HFFc6 (cell line): ENCODE data around the gene HOXD12. TPM values are rescaled to one million over a fixed set of nuclear protein-coding genes. Genes with fewer than 3 reads are reported as not detected.

Source experiments
- DNase-seq: peaks from one replicate; pipeline ENCODE4 v3.0.0-alpha.2; 2018
- H3K27ac Mint-ChIP-seq: 2 replicates; pipeline ENCODE4 v1.8.0; 2020; ENCODE audit warnings: mild to moderate bottlenecking, mixed read lengths
- H3K27me3 Mint-ChIP-seq: 2 replicates; pipeline ENCODE4 v1.8.0; 2021; ENCODE audit warnings: mild to moderate bottlenecking, moderate library complexity, mixed read lengths; ENCODE audit not compliant: insufficient read depth
- H3K36me3 Mint-ChIP-seq: 2 replicates; pipeline ENCODE4 v1.8.0; 2021; ENCODE audit warnings: low read depth, mixed read lengths
- H3K4me1 Mint-ChIP-seq: 2 replicates; pipeline ENCODE4 v1.8.0; 2020; ENCODE audit warnings: low read depth, mixed read lengths
- H3K4me3 Mint-ChIP-seq: 2 replicates; pipeline ENCODE4 v1.8.0; 2020; ENCODE audit warnings: mild to moderate bottlenecking, moderate library complexity, mixed read lengths
- H3K9me3 Mint-ChIP-seq: 2 replicates; pipeline ENCODE4 v1.8.0; 2020; ENCODE audit warnings: mild to moderate bottlenecking, mixed read lengths
- CTCF ChIP-seq: fragments of 200-600 bp; sonication (generic); IDR thresholded peaks from 2 replicates; pipeline ENCODE4 v1.5.0; 2021; ENCODE audit warnings: antibody characterized with exemption, mild to moderate bottlenecking
- total RNA-seq, 6 experiments: library from RNA; stranded (reverse); fragmentation: NEBNext Ultra II Directional; extraction: Animal tissue kit (Norgen Biotek cat#: 25700); gene quantifications; 2 replicates in 1 of 6; 3 replicates in 5 of 6; pipeline ENCODE4 v1.2.3, GENCODE V29; 2021

The HOXD12 gene
- total RNA-seq, 6 experiments from 2014 or later: 0.19 to 0.36 (median 0.26) TPM; not detected in 2

- H3K4me3 Mint-ChIP-seq: no peak overlapping the region
- TF ChIP-seq CTCF: no peak
- peaks cover 11% of the 10 kb centered on the region for H3K27me3 Mint-ChIP-seq
- peaks cover 40% of the 10 kb centered on the region for H3K4me1 Mint-ChIP-seq
- no peaks in the 10 kb centered on the region for H3K9me3 Mint-ChIP-seq
- no peak overlapping the region for H3K27ac Mint-ChIP-seq
- peaks cover 6% of the 10 kb centered on the region for H3K36me3 Mint-ChIP-seq
- no peak for DNase-seq
Measured at GRCh38 chr2:176107731-176108181, 8.2 kb downstream of the HOXD12 start.

- H3K4me3 Mint-ChIP-seq: peak overlapping the region; percentile 22; the same call in 1 of the 2 replicates
- DNase-seq: no peak
- peaks cover 11% of the 10 kb centered on the region for H3K27me3 Mint-ChIP-seq
Measured at GRCh38 chr2:176109192-176109901, 9.8 kb downstream of the HOXD12 start.

GRCh38 chr2:176109946-176110345 lies 10.4 kb downstream of the HOXD12 start:
- no peaks in the 10 kb centered on the region for H3K9me3 Mint-ChIP-seq
- no peak overlapping the region for H3K27ac Mint-ChIP-seq
- TF ChIP-seq CTCF: no peak
- peaks cover 6% of the 10 kb centered on the region for H3K36me3 Mint-ChIP-seq
- peaks cover 9% of the 10 kb centered on the region for H3K27me3 Mint-ChIP-seq
- H3K4me1 Mint-ChIP-seq: peaks cover 23% of the 10 kb centered on the region
- H3K4me3 Mint-ChIP-seq: no peak overlapping the region
- DNase-seq: no peak

More at GRCh38 chr2:176109192-176109901, 9.8 kb downstream of the HOXD12 start:
- Mint-ChIP-seq H3K27ac (no peak overlapping the region), H3K4me1 (peaks cover 25% of the 10 kb centered on the region), H3K36me3 (peaks cover 6% of the 10 kb centered on the region), H3K9me3 (no peaks in the 10 kb centered on the region)
- peak; percentile 24; the same call in 1 of the 2 replicates for TF ChIP-seq CTCF

- Mint-ChIP-seq H3K4me1 (peaks cover 17% of the 10 kb centered on the region), H3K4me3 (no peak overlapping the region), H3K9me3 (no peaks in the 10 kb centered on the region), H3K27me3 (peaks cover 6% of the 10 kb centered on the region), H3K36me3 (peaks cover 6% of the 10 kb centered on the region), H3K27ac (no peak overlapping the region)
- DNase-seq: no peak
- no peak for TF ChIP-seq CTCF
Measured at GRCh38 chr2:176110415-176111308, 11.1 kb downstream of the HOXD12 start.

GRCh38 chr2:176111309-176111663 lies 11.7 kb downstream of the HOXD12 start:
- no peak for TF ChIP-seq CTCF

More at GRCh38 chr2:176111309-176111663, 11.7 kb downstream of the HOXD12 start:
- Mint-ChIP-seq H3K36me3 (peaks cover 6% of the 10 kb centered on the region), H3K4me3 (no peak overlapping the region), H3K9me3 (no peaks in the 10 kb centered on the region), H3K4me1 (peaks cover 11% of the 10 kb centered on the region), H3K27ac (no peak overlapping the region), H3K27me3 (peaks cover 3% of the 10 kb centered on the region)
- DNase-seq: no peak
